GM18499 (cell line): ENCODE data around the gene CDCA4.

ENCODE experiments used
- ATAC-seq: cut with Tn5 transposase; IDR thresholded peaks from one replicate; pipeline ENCODE4 v1.9.1; 2021; ENCODE audit warnings: moderate number of reproducible peaks; ENCODE audit not compliant: insufficient read depth, unreplicated experiment

The CDCA4 gene

DNA sequence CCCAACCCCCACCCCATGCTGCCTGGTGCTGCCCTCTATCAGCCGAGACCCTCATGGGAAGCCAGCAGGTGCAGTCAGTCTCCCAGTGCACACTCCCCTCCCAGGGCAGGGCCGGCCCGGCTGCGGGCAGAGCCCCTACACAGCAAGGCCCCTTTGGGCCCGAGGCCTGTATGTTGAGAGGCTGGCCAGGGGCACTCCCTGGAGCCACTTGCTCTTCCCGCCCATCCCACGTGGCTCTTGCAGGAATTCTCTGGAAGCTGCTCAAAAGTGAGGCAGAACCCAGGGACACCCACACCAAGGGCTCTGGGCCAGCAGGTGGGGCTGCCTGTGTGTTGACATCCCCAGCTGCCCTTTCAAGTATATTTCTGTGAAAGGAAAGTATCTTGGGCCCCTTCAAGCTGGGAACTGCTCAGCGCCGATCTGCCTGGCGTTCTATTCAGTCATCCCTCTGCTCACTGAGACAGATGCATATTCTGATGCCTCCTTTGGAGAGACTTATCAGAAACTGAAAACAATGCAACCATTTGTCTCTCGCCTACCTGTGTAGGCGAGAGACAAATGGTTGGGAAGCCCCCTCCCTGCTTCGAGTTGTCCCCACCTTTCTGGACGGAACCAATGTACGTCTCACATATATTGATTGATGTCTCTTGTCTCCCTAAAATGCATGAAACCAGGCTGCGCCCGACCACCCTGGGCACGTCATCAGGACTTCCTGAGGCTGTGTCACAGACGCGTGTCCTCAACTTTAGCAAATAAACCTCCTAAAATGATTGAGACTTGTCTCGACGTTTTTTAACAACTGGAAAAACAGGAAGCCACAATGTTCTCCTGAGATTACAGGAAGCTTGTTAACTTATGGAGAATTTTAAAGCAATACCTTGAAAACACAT lies 38.4 kb upstream of the CDCA4 start:
- ATAC-seq = no peak

DNA sequence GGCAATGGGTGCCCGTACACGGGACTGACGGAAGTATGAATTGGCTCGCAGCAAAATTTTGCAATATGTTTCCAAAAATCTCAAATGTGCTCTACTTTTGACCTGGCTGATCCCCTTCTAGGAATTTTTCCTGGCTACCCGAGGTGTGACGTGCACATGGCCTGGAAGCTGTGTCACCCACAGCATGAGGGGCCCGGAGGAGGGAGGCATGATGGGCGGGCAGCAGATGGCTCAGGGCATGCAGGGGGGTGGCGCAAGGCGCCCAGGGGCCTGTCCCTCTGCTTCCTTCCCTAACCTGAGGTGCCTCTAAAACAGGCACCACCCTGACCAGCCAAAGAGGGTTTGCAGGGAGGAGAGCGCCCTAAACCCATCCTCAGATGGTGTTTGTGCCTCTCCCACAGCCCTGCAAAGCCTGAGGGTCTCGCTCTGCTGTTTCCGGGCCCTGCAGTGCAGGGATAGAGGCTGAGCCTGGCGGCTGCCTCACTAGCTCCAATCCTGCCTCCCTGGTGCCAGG lies 37.7 kb upstream of the CDCA4 start:
- ATAC-seq = no peak

DNA sequence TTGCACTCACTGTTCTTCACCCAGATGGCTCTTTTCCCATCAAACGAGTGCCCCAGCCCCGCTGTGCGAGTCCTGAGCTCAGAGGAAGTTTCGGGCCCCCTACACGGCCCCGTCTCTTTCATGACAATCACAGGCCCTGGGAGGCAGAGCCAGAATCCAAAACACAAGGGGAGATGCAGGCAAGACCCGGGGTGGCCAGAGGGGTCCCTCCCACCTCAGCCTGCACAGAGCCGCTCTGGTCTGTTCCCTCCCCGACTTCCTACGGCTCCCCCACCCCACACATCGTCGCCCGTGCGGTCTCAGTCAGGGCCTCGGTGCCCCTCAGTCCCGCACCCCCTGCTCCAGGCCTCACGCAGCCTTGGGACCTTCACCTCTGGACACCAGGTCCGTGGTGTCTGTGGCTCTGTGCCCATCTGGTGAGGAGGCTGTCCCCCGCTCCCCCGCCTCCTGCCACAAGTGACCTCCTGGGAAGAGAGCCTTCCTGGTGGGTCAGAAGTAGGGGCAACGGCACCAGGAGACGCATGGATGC lies 35.5 kb upstream of the CDCA4 start:
- ATAC-seq = no peak

DNA sequence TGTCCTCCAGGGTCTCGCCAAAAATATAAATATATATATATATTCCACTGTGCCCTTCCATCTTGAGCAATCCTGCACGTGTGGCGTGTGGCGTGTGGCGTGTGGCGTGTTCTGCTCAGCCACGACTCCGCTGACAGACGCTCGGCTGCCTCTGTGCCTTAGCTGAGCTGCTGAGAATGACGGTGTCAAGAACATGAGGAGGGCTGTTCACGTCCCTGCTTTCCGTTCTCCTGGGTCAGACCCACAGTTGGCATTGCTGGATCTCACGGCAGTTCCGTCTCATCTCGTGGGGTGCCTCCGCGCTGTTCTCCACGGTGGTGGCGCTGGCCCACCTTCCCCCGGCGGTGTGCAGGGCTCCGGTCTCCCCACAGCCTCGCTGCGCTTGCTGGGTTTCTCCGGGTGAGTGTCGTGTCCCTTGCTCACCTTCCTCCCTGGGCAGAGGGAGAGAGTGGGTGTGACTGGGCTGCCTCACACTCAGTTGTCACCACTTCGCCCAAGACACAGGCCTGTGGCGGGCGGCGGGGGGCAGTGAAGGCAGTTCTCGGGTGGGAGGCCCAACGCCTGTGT lies 34.9 kb upstream of the CDCA4 start:
- no peak for ATAC-seq

DNA sequence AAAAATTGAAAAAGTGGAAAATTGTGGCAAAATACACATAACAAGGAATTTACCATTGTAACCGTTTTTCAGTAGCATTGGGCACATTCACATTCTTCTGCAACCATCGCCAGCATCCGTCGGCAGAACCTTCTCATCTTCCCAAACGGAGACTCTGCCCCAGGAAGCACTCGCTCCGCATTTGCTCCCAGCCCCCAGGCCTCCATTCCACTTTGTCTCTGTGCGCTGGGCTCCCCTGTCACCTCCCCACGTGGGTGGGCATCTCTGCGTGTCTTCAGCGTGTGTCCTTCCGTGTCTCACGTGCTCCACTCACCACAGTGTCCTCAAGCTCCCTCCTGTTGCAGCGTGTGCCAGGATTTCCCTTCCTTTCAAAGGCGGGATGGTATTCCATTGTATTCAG lies 34.5 kb upstream of the CDCA4 start:
- ATAC-seq = no peak

DNA sequence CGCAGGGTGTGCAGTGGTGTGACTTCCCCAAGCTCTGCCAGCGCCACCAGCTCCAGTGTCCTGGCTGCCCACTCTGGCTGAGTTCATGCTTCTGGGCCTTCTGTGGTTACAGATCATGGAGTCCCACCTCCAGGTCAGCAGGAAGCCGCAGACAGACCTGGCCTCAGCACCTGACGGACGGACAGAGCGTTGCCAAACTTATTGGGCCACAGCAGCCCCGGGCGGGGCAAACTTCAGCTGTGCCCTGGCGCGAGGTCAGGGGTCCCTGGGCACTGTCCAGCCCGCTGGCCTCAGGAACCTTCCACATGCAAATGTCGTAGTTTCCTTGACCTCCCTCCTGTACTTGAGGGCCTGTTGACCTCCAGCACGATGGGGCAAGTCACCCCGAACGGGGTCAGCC lies 33.1 kb upstream of the CDCA4 start:
- ATAC-seq = no peak

DNA sequence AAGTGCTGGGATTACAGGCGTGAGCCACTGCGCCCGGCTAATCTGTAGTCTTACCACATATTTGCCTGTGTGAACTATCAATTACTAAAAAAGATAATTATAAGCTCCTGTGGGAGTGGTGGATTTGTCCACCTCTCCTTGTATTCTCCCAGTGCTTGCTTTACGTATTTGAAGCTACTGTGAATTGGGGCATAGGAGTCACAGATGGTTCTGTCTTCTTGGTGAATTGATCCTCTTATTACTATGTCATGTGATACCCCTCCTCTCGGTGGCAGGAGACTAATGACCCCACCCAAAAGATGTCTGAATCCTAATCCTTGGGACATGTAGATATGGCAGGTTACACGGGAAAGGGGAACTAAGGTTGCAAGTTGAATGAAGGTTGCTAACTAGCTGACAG lies 32.5 kb upstream of the CDCA4 start:
- no peak for ATAC-seq

DNA sequence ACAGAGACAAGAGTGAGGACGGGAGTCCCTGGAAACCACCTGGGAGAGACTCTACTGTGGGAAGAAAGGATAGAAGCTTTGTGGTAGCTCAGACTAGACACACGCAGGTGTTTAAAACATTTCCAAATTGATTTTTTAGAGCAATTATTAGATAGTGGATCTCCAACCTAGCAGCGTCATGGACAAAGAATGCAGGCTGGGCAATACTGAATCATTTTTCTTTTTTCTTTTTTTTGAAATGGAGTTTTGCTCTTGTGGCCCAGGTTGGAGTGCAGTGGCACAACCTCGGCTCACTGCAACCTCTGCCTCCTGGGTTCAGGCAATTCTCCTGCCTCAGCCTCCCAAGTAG lies 31.2 kb upstream of the CDCA4 start:
- ATAC-seq = no peak

DNA sequence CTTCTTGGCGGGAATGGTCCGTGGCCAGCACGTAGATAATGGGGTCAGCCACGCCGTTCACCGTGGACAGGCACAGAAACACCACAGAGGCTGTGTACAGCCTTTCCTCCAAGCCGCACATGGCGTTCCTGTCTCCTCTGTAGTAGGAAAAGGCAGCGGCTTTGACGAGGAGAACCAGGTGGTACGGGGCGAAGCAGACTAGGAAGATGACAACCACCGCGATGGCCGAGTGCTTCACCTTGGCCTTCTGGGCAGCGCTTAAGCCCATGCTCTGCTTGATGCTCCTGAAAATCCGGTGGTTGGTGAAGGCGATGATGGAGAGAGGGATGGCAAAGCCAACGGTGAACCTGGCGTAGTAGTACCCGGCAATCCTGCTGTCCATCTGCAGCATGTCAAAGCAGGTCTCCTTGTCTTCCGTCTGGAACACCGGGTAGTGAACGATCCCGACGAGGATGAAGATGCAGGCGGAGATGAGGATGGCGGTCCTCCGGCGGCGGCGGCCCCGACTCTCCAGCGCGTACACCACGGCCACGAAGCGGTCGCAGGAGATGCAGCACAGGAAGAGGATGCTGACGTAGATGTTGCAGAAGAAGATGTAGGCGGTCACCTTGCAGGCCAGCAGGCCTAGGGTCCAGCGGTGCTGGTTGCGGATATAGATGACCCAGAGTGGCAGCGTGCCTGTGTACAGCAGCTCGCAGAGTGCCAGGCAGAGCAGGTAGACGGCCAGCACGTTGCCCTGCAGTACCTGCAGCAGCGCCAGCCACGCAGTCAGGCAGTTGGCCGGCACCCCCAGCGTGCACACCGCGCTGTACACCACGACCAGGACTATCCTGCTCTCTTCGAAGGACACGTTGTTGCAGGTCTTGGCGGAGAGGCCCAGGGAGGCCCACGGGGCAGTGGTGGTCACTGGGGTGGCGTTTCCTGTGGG lies 30.6 kb upstream of the CDCA4 start:
- no peak for ATAC-seq

DNA sequence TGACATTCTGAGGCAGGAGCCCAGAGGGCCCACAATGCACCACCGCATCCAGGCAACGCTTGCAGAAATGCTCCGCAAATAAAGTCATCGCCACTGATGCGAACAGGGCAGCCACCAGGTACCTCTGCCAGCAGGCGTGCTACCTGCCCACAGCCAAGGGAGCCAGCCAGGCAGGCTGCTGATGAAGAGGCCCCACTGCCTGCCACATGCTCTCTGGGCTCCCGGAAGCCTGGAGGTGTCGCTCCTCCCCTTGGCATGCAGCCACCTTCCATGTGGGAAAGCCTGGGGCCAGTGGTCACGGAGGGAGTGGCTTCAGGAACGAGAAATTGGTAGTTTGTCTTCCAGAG lies 29.6 kb upstream of the CDCA4 start:
- ATAC-seq = no peak

DNA sequence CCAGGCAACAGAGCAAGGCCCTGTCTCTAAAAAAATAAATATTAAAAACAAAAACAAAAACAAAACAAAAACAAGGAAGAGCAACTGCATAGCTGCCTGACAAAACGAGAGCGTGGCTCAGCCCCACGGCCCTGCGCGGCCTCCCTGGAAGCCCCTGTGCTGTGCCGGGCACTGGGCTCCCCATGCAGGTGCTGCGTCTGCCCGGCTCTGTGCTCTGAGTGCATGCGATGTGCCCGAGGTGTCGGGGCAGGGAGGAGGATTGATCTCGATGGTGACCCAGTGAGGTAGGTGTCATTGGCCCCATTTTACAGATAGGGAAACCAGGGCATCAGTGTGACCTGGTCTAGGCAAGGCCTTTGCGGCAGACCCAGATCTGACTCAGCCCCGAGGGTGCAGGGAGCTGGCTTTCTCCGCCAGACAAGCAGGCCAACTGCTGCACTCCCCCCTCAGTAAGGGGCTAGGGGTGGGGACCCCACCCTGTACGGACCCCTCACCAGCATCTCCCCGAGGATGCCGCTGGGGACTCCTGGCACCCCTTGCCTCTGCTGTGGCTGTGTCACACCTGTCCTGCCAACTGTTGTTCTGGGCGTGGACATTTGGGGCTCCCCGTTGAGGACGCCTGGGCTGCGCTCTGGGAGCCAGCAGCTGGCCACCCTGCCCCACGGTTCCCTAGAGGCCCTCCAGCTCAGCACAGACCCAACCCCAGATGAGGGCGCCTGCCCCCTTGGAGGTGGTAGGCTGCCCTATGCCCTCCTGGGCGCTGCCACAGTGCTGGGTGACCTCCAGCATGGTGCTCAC lies 29.1 kb upstream of the CDCA4 start:
- no peak for ATAC-seq

DNA sequence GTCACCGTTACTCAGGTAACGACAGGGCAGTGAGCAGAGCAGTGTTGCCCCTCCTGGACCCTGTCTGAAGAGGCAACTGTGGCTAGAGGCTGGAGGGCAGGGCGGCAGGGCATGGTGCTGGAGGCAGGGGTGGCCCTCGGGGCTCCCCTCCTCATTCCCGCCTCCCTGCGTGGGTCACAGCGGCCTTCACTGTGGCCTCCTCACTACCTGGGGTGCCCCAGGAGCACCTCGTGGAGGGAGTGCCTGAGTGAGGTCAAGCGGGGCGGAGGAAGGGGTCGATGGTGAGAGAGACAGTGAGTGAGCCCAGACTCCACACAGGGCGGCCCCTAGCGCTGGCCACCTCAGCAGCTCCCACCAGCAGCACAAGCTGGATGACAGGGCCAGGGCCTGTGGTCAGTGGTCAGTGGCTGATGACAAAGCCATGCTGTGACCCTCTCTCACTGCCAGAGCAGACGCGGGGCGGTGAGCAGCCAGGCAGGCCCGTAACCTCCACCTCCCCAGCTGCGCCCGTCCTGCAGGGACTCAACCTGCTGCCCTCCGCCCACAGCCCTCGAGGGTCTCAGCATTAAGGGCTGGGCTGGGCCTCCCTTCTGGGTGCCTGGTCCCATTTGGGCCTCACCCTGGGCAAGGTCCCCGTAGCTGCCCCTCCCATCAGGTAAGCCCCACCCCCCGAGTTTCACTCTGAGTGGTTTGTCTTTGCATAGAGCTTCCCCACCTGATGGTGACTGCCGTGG lies 26.6 kb upstream of the CDCA4 start:
- ATAC-seq = no peak

DNA sequence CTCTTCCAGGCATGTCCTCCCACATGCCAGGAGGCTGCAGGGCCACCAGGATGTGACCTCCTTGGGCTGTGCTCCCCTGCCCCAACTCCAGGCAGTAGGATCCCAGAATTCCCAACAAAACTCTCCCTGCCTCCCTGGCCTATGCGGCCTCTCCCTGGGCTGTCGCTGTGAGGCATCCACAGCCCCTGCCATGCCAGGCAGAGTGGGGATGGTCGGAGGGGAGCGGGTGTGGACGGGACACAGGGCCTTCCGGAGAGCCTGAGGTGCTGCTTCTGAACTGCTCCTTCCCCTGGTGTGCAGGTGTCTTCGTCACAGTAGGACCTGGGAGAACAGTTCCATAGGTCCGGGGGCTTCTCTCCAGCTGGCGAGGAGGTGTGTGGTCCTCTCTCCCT lies 26.0 kb upstream of the CDCA4 start:
- ATAC-seq = no peak

DNA sequence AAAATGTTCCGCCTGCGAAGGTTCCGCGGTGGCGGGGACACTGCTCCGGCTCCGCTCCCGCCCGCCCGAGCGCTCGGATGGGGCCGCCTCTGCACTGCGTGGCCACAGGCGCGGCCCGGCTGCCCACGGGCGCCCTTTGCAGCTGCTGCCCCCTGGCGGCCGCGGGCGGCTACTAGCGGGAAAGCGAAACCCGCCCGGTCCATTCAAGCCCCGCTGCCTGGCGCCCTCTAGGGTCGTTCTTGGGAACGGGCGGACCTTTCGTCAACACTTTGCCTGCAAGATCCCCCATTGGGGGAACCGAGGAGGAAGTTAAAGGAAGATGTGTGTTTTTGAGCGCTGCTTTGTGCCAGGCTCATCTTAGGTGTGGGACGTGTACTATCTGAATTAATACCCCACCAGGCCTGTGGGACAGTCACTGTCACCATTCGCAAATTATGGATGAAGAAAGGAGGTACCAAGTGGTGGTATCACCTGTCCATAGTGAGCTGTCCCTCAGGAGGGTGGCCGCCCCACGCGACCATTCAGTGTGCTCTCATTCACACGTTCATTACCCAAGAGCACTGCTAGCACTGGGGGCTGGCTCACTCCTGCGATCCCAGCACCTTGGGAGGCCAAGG lies 24.9 kb upstream of the CDCA4 start:
- ATAC-seq = no peak

DNA sequence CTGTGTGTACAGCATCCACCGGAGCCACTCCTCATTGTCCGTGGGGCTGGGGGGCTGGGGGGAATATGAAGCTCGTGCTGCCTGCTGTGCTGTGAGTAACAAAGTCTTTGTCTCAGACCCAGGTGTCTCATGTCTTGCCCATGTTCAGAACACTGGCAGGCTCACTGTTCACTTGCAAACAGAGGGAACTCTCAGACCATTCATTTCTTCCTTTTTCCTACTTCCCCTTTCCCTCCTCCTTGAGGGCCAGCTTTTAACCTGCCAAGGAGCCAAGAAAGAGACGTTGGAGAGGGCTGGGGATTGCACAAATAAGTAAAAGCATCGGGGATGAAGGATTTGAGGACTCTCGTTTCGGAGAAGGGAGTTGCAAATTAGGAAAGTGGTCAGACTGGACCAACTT lies 22.8 kb upstream of the CDCA4 start:
- ATAC-seq = no peak

DNA sequence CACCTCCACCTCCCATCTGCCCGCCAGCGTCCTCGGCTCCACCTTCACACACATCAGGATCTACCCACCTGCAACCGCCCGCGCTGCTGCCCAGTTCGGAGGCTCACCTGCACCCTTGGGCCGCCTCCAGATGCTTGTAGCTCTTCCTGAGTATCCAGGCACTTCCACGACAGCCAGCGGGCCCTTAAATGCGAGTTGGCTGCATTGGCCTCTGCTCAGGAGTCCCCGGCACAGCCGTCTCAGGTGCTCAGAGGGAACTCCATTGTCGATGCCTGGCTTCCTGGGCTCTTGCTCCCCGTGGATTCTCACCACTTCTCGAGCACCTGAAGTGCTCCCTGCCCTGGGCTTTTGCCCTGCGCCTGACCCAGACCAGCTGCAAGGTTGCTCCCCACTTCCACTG lies 21.9 kb upstream of the CDCA4 start:
- ATAC-seq = no peak

DNA sequence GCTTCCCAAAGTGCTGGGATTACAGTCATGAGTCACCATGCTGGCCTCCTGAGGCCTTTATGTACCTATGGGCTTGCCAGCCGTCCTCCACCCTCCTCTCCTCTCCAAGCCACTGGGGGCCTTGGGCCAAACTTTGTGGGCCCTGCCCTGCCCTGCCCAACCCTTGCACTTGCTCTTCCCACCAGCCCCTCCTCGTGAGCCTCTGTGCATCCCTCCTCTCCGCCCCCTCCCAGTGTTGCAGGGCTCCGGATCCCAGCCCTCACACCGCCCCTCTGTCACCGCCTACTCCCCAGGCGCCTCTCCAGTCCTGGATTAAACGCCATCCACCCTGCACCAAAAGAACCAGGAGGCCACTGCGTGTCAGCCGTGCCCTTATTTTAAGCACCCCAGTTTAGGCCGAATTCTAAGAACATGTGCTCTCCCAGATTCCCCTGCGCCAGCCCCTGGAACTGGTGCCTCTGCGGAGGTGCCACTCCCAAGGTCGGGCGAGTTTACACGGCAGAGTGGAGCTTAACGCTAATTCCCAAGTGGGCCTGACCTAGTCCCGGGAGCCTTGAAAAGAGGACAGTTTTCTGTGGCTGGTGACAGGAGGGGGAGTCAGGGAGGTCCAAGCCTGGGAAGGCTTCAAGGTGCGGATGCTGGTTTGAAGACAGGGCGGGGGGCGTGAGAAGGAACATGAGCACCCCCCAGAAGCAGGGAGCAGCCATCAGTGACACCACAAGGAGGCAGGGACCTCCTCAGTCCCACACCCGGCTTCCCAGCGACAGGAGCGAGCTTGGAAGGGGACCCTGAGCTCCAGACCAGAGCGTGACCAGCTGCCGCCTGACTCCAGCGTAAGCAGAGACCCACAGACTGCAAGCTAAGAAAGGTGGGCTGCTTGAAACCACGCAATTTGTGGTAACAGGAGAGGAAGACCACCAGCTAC lies 21.2 kb upstream of the CDCA4 start:
- no peak for ATAC-seq
